KG1 (cell line): ENCODE data around the gene OR52B6.
A peak's percentile ranks its signal among the peaks of the same experiment; 100 is the strongest.
"Not testable (repeated sequence)": the region's sequence is repeated elsewhere in the genome, so short reads cannot be mapped to it uniquely, and the experiment has no call there.

ENCODE experiments used
- DNase-seq: peaks from one replicate; lab custom pipeline; 2025; lab: John Stamatoyannopoulos, UW

OR52B6 gene

GRCh38 chr11:5596607-5597201 lies 16.0 kb downstream of the OR52B6 start, which contains the start of gene TRIM6:
Gene TRIM6 (plus strand): TSS chr11:5596637. CDS start chr11:5596898, 261 bp downstream.
- no peak for DNase-seq

- no peak for DNase-seq
These were observed 17.3 kb downstream of the OR52B6 start for GRCh38 chr11:5597953-5598352.

GRCh38 chr11:5600374-5600851 lies 19.7 kb downstream of the OR52B6 start:
- peak; percentile 12 for DNase-seq

- not testable (repeated sequence) for DNase-seq
These were observed 22.1 kb downstream of the OR52B6 start for GRCh38 chr11:5602791-5603190.

- no peak for DNase-seq
These were observed 22.6 kb downstream of the OR52B6 start for GRCh38 chr11:5603326-5603725.

GRCh38 chr11:5604896-5605295 lies 24.2 kb downstream of the OR52B6 start:
- no peak for DNase-seq

GRCh38 chr11:5605849-5606248 lies 25.2 kb downstream of the OR52B6 start:
- DNase-seq, result no peak

GRCh38 chr11:5608808-5609207 lies 28.1 kb downstream of the OR52B6 start:
- no peak for DNase-seq

GRCh38 chr11:5610446-5610845 lies 29.8 kb downstream of the OR52B6 start:
- no peak for DNase-seq

GRCh38 chr11:5611627-5612026 lies 30.9 kb downstream of the OR52B6 start:
- DNase-seq, result no peak

GRCh38 chr11:5618807-5619206 lies 38.1 kb downstream of the OR52B6 start:
- no peak for DNase-seq

GRCh38 chr11:5620651-5621521 lies 40.2 kb downstream of the OR52B6 start:
- no peak for DNase-seq

- DNase-seq, result no peak
These were observed 40.9 kb downstream of the OR52B6 start for GRCh38 chr11:5621580-5621979.

- DNase-seq, result no peak
These were observed 42.1 kb downstream of the OR52B6 start for GRCh38 chr11:5622802-5623201.

GRCh38 chr11:5624489-5625279 lies 44.0 kb downstream of the OR52B6 start, which contains the start of gene TRIM34:
Gene TRIM34 (plus strand): TSS chr11:5625001. CDS start chr11:5632332, 7,331 bp downstream.
- DNase-seq, result peak; percentile 64

- no peak for DNase-seq
These were observed 44.6 kb downstream of the OR52B6 start for GRCh38 chr11:5625281-5625680.

GRCh38 chr11:5626196-5626595 lies 45.5 kb downstream of the OR52B6 start:
- no peak for DNase-seq

GRCh38 chr11:5631417-5631816 lies 50.7 kb downstream of the OR52B6 start:
- no peak for DNase-seq
